GM13977 (cell line): ENCODE results near the gene BCAS3.

Experiments
- DNase-seq: peaks from one replicate; pipeline ENCODE4 v3.0.0; 2012; ENCODE audit warnings: low spot score
- CTCF ChIP-seq: IDR thresholded peaks from 2 replicates; pipeline ENCODE4 v1.5.1; 2012; ENCODE audit warnings: mild to moderate bottlenecking, control low read depth; ENCODE audit not compliant: insufficient read depth; ENCODE audit errors: extremely low read depth, missing control alignments
- in situ Hi-C: fragments of 300-500 bp; cut with MboI; formaldehyde crosslinking; loops from one replicate; pipeline ENCODE4 v1.12.0; 2022; ENCODE audit warnings: low sequenced_read_pairs, low pct_unique_long_range_greater_than_20kb, mixed read lengths, inconsistent platforms; ENCODE audit not compliant: unreplicated experiment

The BCAS3 gene

GRCh38 chr17:61323003-61323908 is 645.6 kb downstream of the BCAS3 start:
- no peak for DNase-seq
- in situ Hi-C loops, result no loop called here
- TF ChIP-seq CTCF, result no peak

- in situ Hi-C loops, result no loop called here
- no peak for DNase-seq
- TF ChIP-seq CTCF, result no peak
Observed at GRCh38 chr17:61323909-61324868, 646.5 kb downstream of the BCAS3 start.

- no peak for TF ChIP-seq CTCF
- no peak for DNase-seq
- in situ Hi-C loops, result no loop called here
Observed at GRCh38 chr17:61324950-61325349, 647.3 kb downstream of the BCAS3 start.

- no peak for DNase-seq
- in situ Hi-C loops, result no loop called here
- TF ChIP-seq CTCF, result no peak
Observed at GRCh38 chr17:61325382-61326073, 647.9 kb downstream of the BCAS3 start.

- DNase-seq, result no peak
- in situ Hi-C loops, result no loop called here
- no peak for TF ChIP-seq CTCF
Observed at GRCh38 chr17:61326330-61326729, 648.7 kb downstream of the BCAS3 start.

GRCh38 chr17:61328351-61328750 is 650.7 kb downstream of the BCAS3 start:
- no peak for TF ChIP-seq CTCF
- in situ Hi-C loops, result no loop called here
- DNase-seq, result no peak
